Measurements from ENCODE around the gene CLCN5. TPM values are rescaled to one million over a fixed set of nuclear protein-coding genes. Genes with fewer than 3 reads are reported as not detected.

Gene CLCN5
- total RNA-seq, 1 donor from 2014 or later, result 36.4 TPM

GRCh38 chrX:49932791-49933190, 10.4 kb downstream of the CLCN5 start:
- Mint-ChIP-seq H3K36me3 (peaks cover 7% of the 10 kb centered on the region), H3K27ac (no peak overlapping the region), H3K4me1 (ENCODE audit: unreplicated experiment) (no peaks in the 10 kb centered on the region), H3K9me3 (peaks cover 6% of the 10 kb centered on the region), H3K4me3 (no peak overlapping the region), H3K27me3 (no peaks in the 10 kb centered on the region)
- DNase-seq (ENCODE audit: extremely low spot score, unreplicated experiment), result no peak
- no peak for TF ChIP-seq CTCF (conservative IDR thresholded peaks at IDR 0.05)

- H3K27me3 Mint-ChIP-seq, result no peaks in the 10 kb centered on the region
- H3K4me3 Mint-ChIP-seq, result no peak overlapping the region
- H3K4me1 Mint-ChIP-seq (ENCODE audit: unreplicated experiment), result no peaks in the 10 kb centered on the region
- peaks cover 5% of the 10 kb centered on the region for H3K9me3 Mint-ChIP-seq
- no peak for DNase-seq (ENCODE audit: extremely low spot score, unreplicated experiment)
- peaks cover 5% of the 10 kb centered on the region for H3K36me3 Mint-ChIP-seq
- no peak overlapping the region for H3K27ac Mint-ChIP-seq
- TF ChIP-seq CTCF (conservative IDR thresholded peaks at IDR 0.05), result no peak
Observed at GRCh38 chrX:49934148-49934547, 11.8 kb downstream of the CLCN5 start.

- peaks cover 5% of the 10 kb centered on the region for H3K36me3 Mint-ChIP-seq
- H3K27ac Mint-ChIP-seq, result no peak overlapping the region
- peaks cover 5% of the 10 kb centered on the region for H3K9me3 Mint-ChIP-seq
- no peaks in the 10 kb centered on the region for H3K27me3 Mint-ChIP-seq
- no peaks in the 10 kb centered on the region for H3K4me1 Mint-ChIP-seq (ENCODE audit: unreplicated experiment)
- no peak for DNase-seq (ENCODE audit: extremely low spot score, unreplicated experiment)
- no peak overlapping the region for H3K4me3 Mint-ChIP-seq
- no peak for TF ChIP-seq CTCF (conservative IDR thresholded peaks at IDR 0.05)
Observed at GRCh38 chrX:49934729-49935128, 12.3 kb downstream of the CLCN5 start.

- Mint-ChIP-seq H3K4me1 (ENCODE audit: unreplicated experiment) (peaks cover 6% of the 10 kb centered on the region), H3K36me3 (peaks cover 9% of the 10 kb centered on the region), H3K4me3 (no peak overlapping the region), H3K27ac (no peak overlapping the region), H3K9me3 (no peaks in the 10 kb centered on the region), H3K27me3 (no peaks in the 10 kb centered on the region)
- no peak for DNase-seq (ENCODE audit: extremely low spot score, unreplicated experiment)
- no peak for TF ChIP-seq CTCF (conservative IDR thresholded peaks at IDR 0.05)
Observed at GRCh38 chrX:49947781-49948180, 25.4 kb downstream of the CLCN5 start.

- DNase-seq (ENCODE audit: extremely low spot score, unreplicated experiment), result no peak
- Mint-ChIP-seq H3K27me3 (no peaks in the 10 kb centered on the region), H3K36me3 (peaks cover 5% of the 10 kb centered on the region), H3K9me3 (no peaks in the 10 kb centered on the region), H3K27ac (no peak overlapping the region), H3K4me3 (no peak overlapping the region), H3K4me1 (ENCODE audit: unreplicated experiment) (peaks cover 6% of the 10 kb centered on the region)
- no peak for TF ChIP-seq CTCF (conservative IDR thresholded peaks at IDR 0.05)
Observed at GRCh38 chrX:49949961-49950360, 27.6 kb downstream of the CLCN5 start.
